Activated effector memory CD4-positive, alpha-beta T cell treated with anti-CD3 and anti-CD28 coated beads, Interleukin-2, amount 50 U/mL, for 16 hours (primary cell): ENCODE data around the gene RAB8A.

ENCODE experiments used
- DNase-seq: peaks from one replicate; pipeline ENCODE4 v3.0.0-alpha.2; 2020

The RAB8A gene

GRCh38 chr19:16113727-16114126 lies 2.0 kb downstream of the RAB8A start:
- DNase-seq: no peak

- no peak for DNase-seq
Measured at GRCh38 chr19:16115301-16116039, 3.8 kb downstream of the RAB8A start.

DNA sequence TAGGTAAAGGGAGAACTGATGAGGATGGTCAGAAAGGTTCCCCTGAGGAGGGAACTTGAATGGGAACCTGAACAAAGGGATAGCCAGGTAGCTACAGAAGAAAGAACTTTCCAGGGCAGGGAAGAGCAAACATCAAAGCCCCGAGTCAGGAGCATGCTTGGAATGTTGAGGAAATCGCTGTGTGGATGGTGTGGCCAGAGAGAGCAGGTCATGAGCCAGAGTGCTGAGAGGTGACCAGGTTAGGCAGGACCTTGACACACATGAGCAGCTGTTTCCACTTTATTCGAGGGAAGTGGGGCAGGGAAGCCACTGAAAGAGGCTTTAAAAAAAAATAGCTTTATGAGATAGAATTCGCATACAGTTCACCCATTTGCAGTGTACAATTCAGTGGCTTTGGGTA lies 4.4 kb downstream of the RAB8A start:
- DNase-seq: no peak

GRCh38 chr19:16117594-16118033 lies 5.9 kb downstream of the RAB8A start:
- DNase-seq: no peak

DNA sequence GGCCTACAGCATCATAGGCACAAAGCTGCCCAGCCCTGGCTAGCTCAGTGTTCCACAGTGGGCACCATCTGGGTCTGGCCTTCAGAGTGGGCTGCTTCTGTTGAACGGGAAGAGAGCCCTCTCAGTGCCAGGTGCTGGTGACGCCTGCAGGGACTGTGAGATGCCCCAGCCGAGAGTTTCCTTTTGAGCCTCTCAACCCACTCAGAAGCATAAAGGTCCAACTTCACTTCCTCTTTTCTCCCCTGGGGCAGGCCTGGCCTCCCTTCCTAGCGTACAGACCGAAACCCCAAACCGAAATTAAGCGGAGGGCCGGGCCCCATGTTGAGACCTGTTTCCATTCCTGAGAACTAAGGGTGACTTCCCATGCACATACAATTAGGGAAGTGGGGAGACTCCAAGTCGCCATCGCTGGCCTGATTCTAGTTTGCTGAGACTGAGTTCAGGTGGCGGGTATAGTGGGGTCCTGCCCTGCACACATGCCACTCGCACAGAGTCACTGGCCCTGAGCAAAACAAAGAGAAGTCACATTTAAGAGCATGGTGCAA lies 6.9 kb downstream of the RAB8A start:
- peak; percentile 74 for DNase-seq

GRCh38 chr19:16119075-16119857 lies 7.6 kb downstream of the RAB8A start:
- peak; percentile 71 for DNase-seq

GRCh38 chr19:16121141-16121540 lies 9.5 kb downstream of the RAB8A start:
- no peak for DNase-seq

- no peak for DNase-seq
Measured at GRCh38 chr19:16121967-16122366, 10.3 kb downstream of the RAB8A start.

GRCh38 chr19:16124953-16125352 lies 13.3 kb downstream of the RAB8A start:
- DNase-seq: no peak

GRCh38 chr19:16125737-16126495 lies 14.2 kb downstream of the RAB8A start:
- DNase-seq: no peak

DNA sequence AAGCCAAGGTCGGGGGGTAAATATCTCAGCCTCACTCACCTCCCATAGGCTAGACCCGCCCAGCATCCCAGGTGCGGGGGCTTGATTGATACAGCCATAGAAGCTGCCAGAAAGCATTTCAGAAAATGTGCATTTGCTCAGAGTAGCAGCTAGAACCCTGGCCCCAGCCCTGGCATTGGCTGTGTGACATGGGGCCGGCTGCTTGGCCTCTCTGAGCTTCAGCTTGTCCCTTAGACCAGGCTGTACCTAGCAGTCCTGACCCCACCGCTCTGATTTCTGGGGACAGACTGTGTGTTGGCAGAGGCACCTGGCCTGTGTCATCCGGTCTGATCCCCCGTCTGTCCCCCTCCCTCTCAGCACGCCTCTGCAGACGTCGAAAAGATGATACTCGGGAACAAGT lies 15.4 kb downstream of the RAB8A start:
- no peak for DNase-seq

DNA sequence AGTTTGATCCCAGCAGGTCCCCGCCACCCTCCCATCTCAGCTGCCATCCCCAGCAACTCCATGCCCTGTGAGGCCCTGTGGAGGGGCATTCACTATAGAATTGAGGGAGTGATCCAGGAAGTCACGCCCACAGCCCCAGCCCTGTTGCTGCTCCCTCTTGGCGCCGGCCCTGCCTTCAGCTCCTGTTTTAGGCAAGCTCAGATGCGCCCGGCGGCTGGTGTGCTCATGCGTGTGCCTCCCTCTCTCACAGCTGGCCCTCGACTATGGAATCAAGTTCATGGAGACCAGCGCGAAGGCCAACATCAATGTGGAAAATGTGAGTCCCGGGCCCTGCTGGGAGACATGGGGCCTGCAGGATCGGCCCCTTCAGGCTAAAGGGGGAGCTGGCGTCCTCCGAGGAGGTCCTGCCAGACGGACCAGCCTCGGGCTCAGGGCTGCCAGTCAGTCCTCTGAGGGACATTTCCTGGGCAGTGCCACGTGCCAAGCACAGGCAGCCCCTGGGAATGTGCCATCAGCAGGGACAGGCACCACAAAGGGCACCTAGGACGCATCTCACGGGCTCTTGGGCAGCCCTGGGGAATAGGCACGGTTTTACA lies 16.2 kb downstream of the RAB8A start:
- DNase-seq: no peak

DNA sequence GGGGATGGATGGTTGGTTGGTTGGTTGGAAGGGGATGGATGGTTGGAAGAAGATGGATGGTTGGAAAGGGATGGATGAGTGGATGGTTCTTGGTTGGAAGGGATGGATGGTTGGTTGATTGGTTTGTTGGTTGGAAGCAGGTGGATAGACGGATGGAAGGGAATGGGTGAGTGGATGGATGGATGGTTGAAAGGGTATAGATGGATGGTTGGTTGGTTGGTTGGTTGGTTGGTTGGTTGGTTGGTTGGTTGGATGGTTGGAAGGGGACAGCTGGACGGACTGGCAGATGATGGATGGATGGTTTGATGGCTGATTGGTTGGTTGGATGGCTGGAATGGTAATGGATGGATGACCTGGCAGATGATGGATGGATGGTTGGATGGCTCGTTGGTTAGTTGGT lies 20.0 kb downstream of the RAB8A start:
- DNase-seq: no peak

DNA sequence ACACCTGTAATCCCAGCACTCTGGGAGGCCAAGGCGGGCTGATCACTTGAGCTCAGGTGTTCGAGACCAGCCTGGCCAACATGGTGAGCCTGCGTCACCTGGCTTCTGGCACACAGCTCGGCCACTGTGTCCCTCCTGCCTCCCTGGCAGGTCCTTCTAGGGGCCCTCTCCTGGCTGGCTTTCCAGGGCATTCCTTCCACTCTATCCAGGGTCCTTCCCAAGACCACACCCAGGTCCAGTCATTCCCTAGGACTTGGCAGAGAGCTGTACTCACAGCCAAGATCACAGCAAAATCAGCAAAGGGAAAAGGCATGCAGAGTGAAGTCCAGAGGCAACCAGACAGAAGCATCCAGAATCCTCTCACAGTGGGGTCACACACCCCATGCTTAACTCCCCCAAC lies 22.1 kb downstream of the RAB8A start:
- DNase-seq: no peak

- no peak for DNase-seq
Measured at GRCh38 chr19:16134510-16134909, 22.8 kb downstream of the RAB8A start.

GRCh38 chr19:16135430-16136127 lies 23.9 kb downstream of the RAB8A start:
- no peak for DNase-seq

DNA sequence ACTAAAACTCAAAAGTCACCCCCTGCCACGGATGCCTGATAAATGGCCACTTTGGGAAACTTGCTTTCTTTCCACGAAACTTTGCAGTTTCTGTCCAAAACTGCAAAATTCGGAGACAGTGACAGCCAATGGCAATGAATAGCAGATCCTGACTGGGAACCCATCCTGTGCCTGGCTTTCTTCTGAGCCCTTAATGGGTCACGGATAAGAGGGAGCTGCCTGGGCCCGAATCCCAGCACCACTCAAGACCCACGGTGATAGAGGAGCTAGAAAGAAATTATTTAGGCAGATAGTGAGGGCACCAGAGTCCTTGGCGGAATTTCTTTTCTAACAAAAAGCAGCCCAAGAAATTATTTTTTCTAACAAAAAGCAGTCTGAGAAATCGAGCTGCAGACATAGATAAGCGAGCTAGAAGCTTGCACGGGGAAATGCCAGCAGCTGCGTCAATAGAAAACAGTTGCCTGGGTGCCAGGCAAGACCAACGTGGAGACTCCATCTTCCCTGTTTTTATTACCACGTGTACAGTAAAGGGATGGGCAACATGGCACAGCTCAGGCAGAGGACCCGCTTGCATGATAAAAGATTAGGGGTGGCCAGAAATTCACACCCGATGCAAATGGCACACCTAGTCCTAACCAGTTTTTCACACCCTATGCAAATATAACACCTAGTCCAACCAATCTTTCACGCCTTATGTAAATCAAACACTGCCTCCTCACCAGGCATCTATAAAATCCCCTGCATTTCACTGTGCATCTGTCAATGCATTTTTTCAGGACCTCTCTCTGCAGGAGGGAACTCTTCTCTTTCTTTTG lies 24.7 kb downstream of the RAB8A start:
- DNase-seq: no peak

GRCh38 chr19:16139752-16140151 lies 28.1 kb downstream of the RAB8A start:
- no peak for DNase-seq

GRCh38 chr19:16141043-16141442 lies 29.4 kb downstream of the RAB8A start:
- DNase-seq: no peak

GRCh38 chr19:16142032-16142580 lies 30.4 kb downstream of the RAB8A start:
- DNase-seq: no peak
